ENCODE data around the gene MMAA.
"Not testable (repeated sequence)": the region's sequence is repeated elsewhere in the genome, so short reads cannot be mapped to it uniquely, and the experiment has no call there.

MMAA gene

GRCh38 chr4:145613566-145614232 is 5.5 kb upstream of the MMAA start:
- Histone ChIP-seq H3K36me3 (ENCODE audit: control insufficient read depth, insufficient read depth, low read length) (no peaks in the 10 kb centered on the region), H3K4me3 (ENCODE audit: low read depth, low read length) (no peak overlapping the region), H3K4me2 (ENCODE audit: low read length) (no peak overlapping the region), H3K27me3 (ENCODE audit: control insufficient read depth, insufficient read depth, low read length) (no peaks in the 10 kb centered on the region), H3K27ac (no peak overlapping the region), H3K4me1 (no peaks in the 10 kb centered on the region), H3K9me3 (ENCODE audit: control insufficient read depth, low read length) (no peaks in the 10 kb centered on the region), H3K79me2 (no peaks in the 10 kb centered on the region), H3K9ac (no peak overlapping the region), H2AFZ (no peak overlapping the region)
- no peak for TF ChIP-seq CTCF (IDR thresholded peaks at IDR 0.05)

- Histone ChIP-seq H3K27me3 (ENCODE audit: control insufficient read depth, insufficient read depth, low read length) (no peaks in the 10 kb centered on the region), H3K4me2 (ENCODE audit: low read length) (no peak overlapping the region), H3K9ac (no peak overlapping the region), H3K9me3 (ENCODE audit: control insufficient read depth, low read length) (no peaks in the 10 kb centered on the region), H3K79me2 (no peaks in the 10 kb centered on the region), H3K36me3 (ENCODE audit: control insufficient read depth, insufficient read depth, low read length) (no peaks in the 10 kb centered on the region), H3K27ac (no peak overlapping the region), H2AFZ (no peak overlapping the region), H3K4me1 (no peaks in the 10 kb centered on the region), H3K4me3 (ENCODE audit: low read depth, low read length) (no peak overlapping the region)
- no peak for TF ChIP-seq CTCF (IDR thresholded peaks at IDR 0.05)
Observed at GRCh38 chr4:145614233-145614610, 5.0 kb upstream of the MMAA start.

GRCh38 chr4:145618210-145618931 is 814 bp upstream of the MMAA start:
- H3K9ac ChIP-seq: peak overlapping the region; percentile 13
- H3K27me3 ChIP-seq (ENCODE audit: control insufficient read depth, insufficient read depth, low read length): no peaks in the 10 kb centered on the region
- H3K9me3 ChIP-seq (ENCODE audit: control insufficient read depth, low read length): no peaks in the 10 kb centered on the region
- peak overlapping the region; percentile 88 for H3K4me2 ChIP-seq (ENCODE audit: low read length)
- H3K4me1 ChIP-seq: no peaks in the 10 kb centered on the region
- no peaks in the 10 kb centered on the region for H3K79me2 ChIP-seq
- H3K4me3 ChIP-seq (ENCODE audit: low read depth, low read length): peak overlapping the region; percentile 97
- TF ChIP-seq CTCF (IDR thresholded peaks at IDR 0.05): no peak
- H3K27ac ChIP-seq: peak overlapping the region; percentile 89
- H3K36me3 ChIP-seq (ENCODE audit: control insufficient read depth, insufficient read depth, low read length): no peaks in the 10 kb centered on the region
- H2AFZ ChIP-seq: peak overlapping the region; percentile 85

DNA sequence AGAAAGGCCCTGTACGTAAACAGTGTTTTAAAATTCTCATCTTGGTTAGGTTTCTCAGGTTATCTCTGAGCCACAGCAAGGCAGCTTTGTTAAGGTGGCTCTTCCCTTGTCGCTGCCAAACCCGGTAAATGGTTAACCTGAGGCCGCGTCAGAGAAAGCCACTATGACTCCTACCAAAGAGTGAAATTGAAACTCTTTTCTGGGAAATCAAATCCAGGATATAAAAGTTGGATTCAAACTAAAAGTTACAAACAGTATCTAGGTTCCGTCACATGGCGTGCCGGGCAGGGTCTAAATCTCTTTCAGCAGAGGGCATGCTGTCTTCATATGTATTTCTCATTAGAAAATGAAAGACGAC is 433 bp downstream of the MMAA start:
- peak overlapping the region; percentile 85 for H2AFZ ChIP-seq

DNA sequence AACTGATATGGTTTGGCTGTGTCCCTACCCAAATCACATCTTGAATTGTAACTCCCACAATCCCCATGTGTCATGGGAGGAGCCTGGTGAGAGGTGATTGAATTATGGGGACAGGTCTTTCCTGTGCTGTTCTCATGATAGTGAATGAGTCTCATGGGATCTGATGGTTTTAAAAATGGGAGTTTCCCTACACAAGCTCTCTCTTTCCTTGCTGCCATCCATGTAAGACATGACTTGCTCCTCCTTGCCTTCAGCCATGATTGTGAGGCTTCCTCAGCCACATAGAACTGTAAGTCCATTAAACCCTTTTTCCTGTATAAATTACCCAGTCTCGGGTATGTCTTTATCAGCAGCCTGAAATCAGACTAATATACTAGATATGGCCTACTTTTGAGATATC is 2.9 kb downstream of the MMAA start:
- not testable (repeated sequence) for H3K9ac ChIP-seq; H3K4me3 ChIP-seq (ENCODE audit: low read depth, low read length); H3K27me3 ChIP-seq (ENCODE audit: control insufficient read depth, insufficient read depth, low read length); H3K79me2 ChIP-seq; H3K4me1 ChIP-seq; H3K27ac ChIP-seq; H3K36me3 ChIP-seq (ENCODE audit: control insufficient read depth, insufficient read depth, low read length); H3K9me3 ChIP-seq (ENCODE audit: control insufficient read depth, low read length); H2AFZ ChIP-seq; H3K4me2 ChIP-seq (ENCODE audit: low read length)

More for the DNA sequence above, 433 bp downstream of the MMAA start:
- H3K4me1 ChIP-seq: no peaks in the 10 kb centered on the region
- H3K27me3 ChIP-seq (ENCODE audit: control insufficient read depth, insufficient read depth, low read length): no peaks in the 10 kb centered on the region
- H3K27ac ChIP-seq: peak overlapping the region; percentile 89
- no peak for TF ChIP-seq CTCF (IDR thresholded peaks at IDR 0.05)
- no peaks in the 10 kb centered on the region for H3K79me2 ChIP-seq
- H3K9me3 ChIP-seq (ENCODE audit: control insufficient read depth, low read length): no peaks in the 10 kb centered on the region
- peak overlapping the region; percentile 97 for H3K4me3 ChIP-seq (ENCODE audit: low read depth, low read length)
- H3K9ac ChIP-seq: peak overlapping the region; percentile 46
- peak overlapping the region; percentile 88 for H3K4me2 ChIP-seq (ENCODE audit: low read length)
- no peaks in the 10 kb centered on the region for H3K36me3 ChIP-seq (ENCODE audit: control insufficient read depth, insufficient read depth, low read length)

All from parathyroid adenoma (tissue), 2 donors.